Measurements from ENCODE around the gene VPS16.

DNA sequence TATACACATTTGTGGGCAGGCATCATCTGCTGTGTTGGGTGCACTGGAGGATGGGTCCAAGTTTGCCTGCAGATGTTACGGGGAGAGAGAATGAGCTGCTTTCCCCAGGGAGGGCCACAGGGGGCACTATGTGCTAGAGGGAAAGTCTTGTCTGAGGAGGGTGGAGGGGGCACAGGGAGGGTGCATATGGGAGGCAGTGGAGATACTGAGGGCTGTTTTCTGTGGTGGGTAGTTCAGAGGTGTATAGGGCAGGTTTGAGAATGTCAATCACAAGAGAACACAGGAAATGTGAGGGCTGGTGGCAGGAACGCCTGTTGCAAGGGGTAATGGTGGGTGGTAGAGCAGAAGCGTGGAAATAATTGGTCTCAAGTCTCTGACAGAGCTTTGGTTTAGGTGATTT, 25.1 kb downstream of the VPS16 start:
- no peak for TF ChIP-seq POLR2A (IDR thresholded peaks at IDR 0.05; ENCODE audit: low read depth)
- no peak for TF ChIP-seq EP300 (IDR thresholded peaks at IDR 0.05)
- TF ChIP-seq, protein P1, sequence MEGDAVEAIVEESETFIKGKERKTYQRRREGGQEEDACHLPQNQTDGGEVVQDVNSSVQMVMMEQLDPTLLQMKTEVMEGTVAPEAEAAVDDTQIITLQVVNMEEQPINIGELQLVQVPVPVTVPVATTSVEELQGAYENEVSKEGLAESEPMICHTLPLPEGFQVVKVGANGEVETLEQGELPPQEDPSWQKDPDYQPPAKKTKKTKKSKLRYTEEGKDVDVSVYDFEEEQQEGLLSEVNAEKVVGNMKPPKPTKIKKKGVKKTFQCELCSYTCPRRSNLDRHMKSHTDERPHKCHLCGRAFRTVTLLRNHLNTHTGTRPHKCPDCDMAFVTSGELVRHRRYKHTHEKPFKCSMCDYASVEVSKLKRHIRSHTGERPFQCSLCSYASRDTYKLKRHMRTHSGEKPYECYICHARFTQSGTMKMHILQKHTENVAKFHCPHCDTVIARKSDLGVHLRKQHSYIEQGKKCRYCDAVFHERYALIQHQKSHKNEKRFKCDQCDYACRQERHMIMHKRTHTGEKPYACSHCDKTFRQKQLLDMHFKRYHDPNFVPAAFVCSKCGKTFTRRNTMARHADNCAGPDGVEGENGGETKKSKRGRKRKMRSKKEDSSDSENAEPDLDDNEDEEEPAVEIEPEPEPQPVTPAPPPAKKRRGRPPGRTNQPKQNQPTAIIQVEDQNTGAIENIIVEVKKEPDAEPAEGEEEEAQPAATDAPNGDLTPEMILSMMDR (IDR thresholded peaks at IDR 0.05): no peak
